Gastroesophageal sphincter (tissue), 3 donors: ENCODE results near the gene FN1.

Experiments
- POLR2AphosphoS5 ChIP-seq: sonication (generic); formaldehyde crosslinking; IDR thresholded peaks from one replicate; pipeline ENCODE4 v1.6.1; 2017; ENCODE audit warnings: antibody characterized with exemption
- TF ChIP-seq, protein P1 (sequence below), 4 experiments: fragments of 200-600 bp in 2 of 4; fragments of 450-650 bp in 2 of 4; sonication (generic) in 1 of 4; IDR thresholded peaks; one replicate each; pipeline ENCODE4 v1.5.1; 2017 to 2019; ENCODE audit warnings: antibody characterized with exemption in 4 of 4, mild to moderate bottlenecking in 2 of 4, moderate library complexity in 2 of 4

DNA sequence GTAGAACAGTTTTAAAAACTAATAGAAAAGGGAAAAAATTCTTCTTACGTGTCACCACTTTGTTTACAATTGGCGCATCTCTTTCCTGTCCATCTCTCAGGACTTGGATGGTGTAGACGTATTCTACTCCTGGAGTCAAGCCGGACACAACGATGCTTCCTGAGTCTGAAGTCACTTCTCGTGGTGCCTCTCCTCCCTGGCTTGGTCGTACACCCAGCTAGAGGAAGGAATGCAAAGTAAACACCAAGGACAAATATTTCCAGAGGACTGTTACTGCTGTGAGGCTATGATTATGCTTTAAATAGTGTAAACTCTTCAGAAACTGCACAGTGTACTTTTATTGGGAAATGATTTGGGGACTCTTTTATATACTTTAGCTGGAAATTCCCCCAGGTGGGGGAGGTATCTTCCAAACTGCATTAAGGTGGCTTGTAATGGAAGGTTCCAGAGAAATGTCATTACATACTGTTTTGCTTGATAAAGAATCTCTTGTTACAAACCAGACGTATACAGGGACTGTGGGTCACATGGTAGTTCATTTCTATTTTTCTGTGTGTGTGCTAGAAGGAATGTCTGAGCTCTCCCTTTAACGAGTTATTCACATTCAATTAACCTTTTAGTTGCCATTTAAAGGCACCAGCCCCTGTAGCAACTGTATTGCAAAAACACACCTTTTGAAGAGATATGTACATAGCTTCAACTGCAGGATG is 38.1 kb downstream of the FN1 start:
- TF ChIP-seq, protein P1, sequence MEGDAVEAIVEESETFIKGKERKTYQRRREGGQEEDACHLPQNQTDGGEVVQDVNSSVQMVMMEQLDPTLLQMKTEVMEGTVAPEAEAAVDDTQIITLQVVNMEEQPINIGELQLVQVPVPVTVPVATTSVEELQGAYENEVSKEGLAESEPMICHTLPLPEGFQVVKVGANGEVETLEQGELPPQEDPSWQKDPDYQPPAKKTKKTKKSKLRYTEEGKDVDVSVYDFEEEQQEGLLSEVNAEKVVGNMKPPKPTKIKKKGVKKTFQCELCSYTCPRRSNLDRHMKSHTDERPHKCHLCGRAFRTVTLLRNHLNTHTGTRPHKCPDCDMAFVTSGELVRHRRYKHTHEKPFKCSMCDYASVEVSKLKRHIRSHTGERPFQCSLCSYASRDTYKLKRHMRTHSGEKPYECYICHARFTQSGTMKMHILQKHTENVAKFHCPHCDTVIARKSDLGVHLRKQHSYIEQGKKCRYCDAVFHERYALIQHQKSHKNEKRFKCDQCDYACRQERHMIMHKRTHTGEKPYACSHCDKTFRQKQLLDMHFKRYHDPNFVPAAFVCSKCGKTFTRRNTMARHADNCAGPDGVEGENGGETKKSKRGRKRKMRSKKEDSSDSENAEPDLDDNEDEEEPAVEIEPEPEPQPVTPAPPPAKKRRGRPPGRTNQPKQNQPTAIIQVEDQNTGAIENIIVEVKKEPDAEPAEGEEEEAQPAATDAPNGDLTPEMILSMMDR (IDR thresholded peaks at IDR 0.05) = peak; percentile 9 to 30 (median 22)
- TF ChIP-seq POLR2AphosphoS5 = no peak
